HL-60 (cell line): ENCODE data around the gene DMRTB1.
"Not testable (repeated sequence)": the region's sequence is repeated elsewhere in the genome, so short reads cannot be mapped to it uniquely, and the experiment has no call there.

Experiments
- DNase-seq, 2 experiments: peaks; one replicate each; pipeline ENCODE4 v3.0.0-alpha.2; 2010 to 2020; ENCODE audit warnings: low read depth in 1 of 2, low spot score in 1 of 2
- H3K27ac ChIP-seq: fragments of 250-450 bp; sonication (Bioruptor Pico); replicated peaks from 2 replicates; pipeline ENCODE4 v1.5.1; 2020; ENCODE audit warnings: mild to moderate bottlenecking, moderate library complexity
- H3K27me3 ChIP-seq: fragments of 250-450 bp; sonication (Bioruptor Pico); 2 replicates; pipeline ENCODE4 v1.5.1; 2021; ENCODE audit warnings: mild to moderate bottlenecking, moderate library complexity; ENCODE audit not compliant: insufficient read depth, poor library complexity, severe bottlenecking
- H3K4me3 ChIP-seq: replicated peaks from 2 replicates; pipeline ENCODE4 v1.5.1; 2011; ENCODE audit warnings: mild to moderate bottlenecking, control low read depth, low read length; ENCODE audit not compliant: insufficient read depth
- CTCF ChIP-seq: IDR thresholded peaks from one replicate; pipeline ENCODE4 v1.5.1; 2011; ENCODE audit warnings: low read length, control low read depth, inconsistent platforms; ENCODE audit not compliant: insufficient read depth
- GABPA ChIP-seq: IDR thresholded peaks from 2 replicates; pipeline ENCODE4 v1.6.1; 2012; ENCODE audit warnings: low read depth
- POLR2AphosphoS5 ChIP-seq: IDR thresholded peaks from 2 replicates; pipeline ENCODE4 v1.6.1; 2012; ENCODE audit warnings: low read depth
- REST ChIP-seq: IDR thresholded peaks from 2 replicates; pipeline ENCODE4 v1.6.1; 2012; ENCODE audit warnings: low read depth; ENCODE audit not compliant: insufficient replicate concordance
- SPI1 ChIP-seq: IDR thresholded peaks from 2 replicates; pipeline ENCODE4 v1.6.1; 2012; ENCODE audit warnings: low read depth, mild to moderate bottlenecking, borderline replicate concordance

The DMRTB1 gene

GRCh38 chr1:53431805-53432565 is 27.2 kb upstream of the DMRTB1 start:
- TF ChIP-seq REST (no peak), CTCF (no peak), SPI1 (no peak), POLR2AphosphoS5 (no peak), GABPA (no peak)
- Histone ChIP-seq H3K27ac (no peak overlapping the region), H3K27me3 (peaks cover 6% of the 10 kb centered on the region), H3K4me3 (no peak overlapping the region)
- DNase-seq: no peak

DNA sequence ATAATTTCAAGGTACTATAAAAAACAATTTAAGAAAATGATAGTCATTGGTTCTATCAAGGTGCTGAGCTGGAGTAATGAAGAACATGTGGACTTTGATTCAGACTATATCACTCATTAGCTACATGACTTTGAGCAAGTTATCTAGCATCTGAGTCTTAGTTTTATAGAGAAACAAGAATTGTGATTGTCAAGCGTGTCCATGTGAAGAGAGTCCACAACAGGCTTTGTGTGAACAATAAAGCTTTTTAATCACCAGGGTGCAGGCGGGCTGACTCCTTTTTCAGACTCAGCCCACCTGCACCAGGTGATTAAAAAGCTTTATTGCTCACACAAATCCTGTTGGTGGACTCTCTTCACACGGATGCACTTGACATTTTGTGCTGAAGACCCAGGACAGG is 26.6 kb upstream of the DMRTB1 start:
- H3K4me3 ChIP-seq: no peak overlapping the region
- H3K27me3 ChIP-seq: peaks cover 6% of the 10 kb centered on the region
- no peak overlapping the region for H3K27ac ChIP-seq
- no peak for DNase-seq
- TF ChIP-seq SPI1 (no peak), REST (no peak), CTCF (no peak), GABPA (no peak), POLR2AphosphoS5 (no peak)

DNA sequence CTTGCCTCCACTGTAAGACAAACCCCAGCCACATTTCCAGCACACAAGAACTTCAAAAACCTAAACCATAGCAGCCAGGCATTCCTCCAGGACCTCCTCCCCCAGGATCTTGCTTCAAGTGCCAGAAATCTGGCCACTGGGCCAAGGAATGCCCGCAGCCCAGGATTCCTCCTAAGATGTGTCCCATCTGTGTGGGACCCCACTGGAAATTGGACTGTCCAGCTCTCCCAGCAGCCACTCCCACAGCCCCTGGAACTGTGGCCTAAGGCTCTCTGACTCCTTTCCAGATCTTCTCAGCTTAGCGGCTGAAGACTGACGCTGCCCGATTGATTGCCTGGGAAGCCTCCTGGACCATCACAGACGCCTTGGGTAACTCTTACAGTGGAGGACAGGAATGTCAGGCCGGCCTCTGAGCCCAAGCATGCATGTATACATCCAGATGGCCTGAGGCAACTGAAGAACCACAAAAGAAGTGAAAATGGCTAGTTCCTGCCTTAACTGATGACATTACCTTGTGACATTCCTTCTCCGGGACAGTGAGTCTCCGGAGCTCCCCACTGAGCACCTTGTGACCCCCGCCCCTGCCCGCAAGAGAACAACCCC is 24.7 kb upstream of the DMRTB1 start:
- not testable (repeated sequence) for DNase-seq, H3K27ac ChIP-seq, H3K4me3 ChIP-seq, H3K27me3 ChIP-seq

DNA sequence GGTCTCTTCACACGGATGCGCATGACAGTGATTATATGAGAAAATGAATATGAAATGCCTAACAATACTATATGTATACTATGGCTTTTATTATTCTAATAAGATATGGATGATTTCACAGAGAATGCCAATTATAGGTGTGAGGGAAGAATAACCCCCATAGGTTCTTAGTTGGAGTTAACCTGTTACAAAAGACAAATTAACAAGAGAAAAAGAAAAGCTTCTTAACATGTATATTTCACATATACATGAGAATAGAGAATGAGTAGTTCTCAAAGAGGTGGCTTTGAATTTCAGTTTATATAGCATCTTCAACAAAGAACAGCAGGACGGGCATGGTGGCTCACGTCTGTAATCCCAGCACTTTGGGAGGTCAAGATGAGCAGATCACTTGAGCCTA is 24.0 kb upstream of the DMRTB1 start:
- no peak for DNase-seq
- Histone ChIP-seq H3K4me3 (no peak overlapping the region), H3K27me3 (peaks cover 3% of the 10 kb centered on the region), H3K27ac (no peak overlapping the region)
- TF ChIP-seq SPI1 (no peak), POLR2AphosphoS5 (no peak), REST (no peak), GABPA (no peak)
